SU-DHL-6 (cell line): Measurements from ENCODE around the gene UNC13B.

ENCODE experiments used
- EZH2phosphoT487 ChIP-seq: fragments of 200-600 bp; sonication (generic), shearing (Covaris generic); conservative IDR thresholded peaks from 2 replicates; pipeline ENCODE4 v1.6.1; 2018; ENCODE audit warnings: mild to moderate bottlenecking, antibody characterized with exemption, low read length, moderate library complexity, mixed read lengths
- TF ChIP-seq, protein P1 (sequence below): fragments of 200-600 bp; sonication (generic); IDR thresholded peaks from one replicate; pipeline ENCODE4 v1.5.1; 2017; ENCODE audit warnings: antibody characterized with exemption, mild to moderate bottlenecking, low read length, moderate library complexity; ENCODE audit not compliant: insufficient read depth, poor library complexity, severe bottlenecking

DNA sequence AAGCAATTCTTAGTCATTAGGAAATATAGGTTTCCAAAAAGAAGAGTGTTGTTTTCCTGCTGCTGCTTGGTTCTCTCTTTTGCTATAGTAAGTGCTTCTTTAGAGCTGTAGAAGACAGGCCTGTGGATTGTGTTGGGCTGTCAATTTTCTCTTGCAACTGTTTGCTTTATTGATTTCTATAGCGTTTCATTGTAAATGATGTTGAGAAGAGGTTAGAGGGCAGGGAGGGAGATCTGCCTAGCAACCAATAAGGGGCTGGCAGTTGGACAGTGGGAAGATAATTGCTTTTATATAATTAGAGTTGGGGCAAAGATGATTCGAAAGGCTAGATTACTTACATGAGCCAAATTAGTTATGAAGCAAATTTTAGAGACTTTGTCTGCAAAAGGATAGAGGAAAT, 11.1 kb downstream of the UNC13B start:
- TF ChIP-seq, protein P1, sequence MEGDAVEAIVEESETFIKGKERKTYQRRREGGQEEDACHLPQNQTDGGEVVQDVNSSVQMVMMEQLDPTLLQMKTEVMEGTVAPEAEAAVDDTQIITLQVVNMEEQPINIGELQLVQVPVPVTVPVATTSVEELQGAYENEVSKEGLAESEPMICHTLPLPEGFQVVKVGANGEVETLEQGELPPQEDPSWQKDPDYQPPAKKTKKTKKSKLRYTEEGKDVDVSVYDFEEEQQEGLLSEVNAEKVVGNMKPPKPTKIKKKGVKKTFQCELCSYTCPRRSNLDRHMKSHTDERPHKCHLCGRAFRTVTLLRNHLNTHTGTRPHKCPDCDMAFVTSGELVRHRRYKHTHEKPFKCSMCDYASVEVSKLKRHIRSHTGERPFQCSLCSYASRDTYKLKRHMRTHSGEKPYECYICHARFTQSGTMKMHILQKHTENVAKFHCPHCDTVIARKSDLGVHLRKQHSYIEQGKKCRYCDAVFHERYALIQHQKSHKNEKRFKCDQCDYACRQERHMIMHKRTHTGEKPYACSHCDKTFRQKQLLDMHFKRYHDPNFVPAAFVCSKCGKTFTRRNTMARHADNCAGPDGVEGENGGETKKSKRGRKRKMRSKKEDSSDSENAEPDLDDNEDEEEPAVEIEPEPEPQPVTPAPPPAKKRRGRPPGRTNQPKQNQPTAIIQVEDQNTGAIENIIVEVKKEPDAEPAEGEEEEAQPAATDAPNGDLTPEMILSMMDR, result no peak
- no peak for TF ChIP-seq EZH2phosphoT487
